ENCODE results near the gene PRKG1. TPM values are rescaled to one million over a fixed set of nuclear protein-coding genes. Genes with fewer than 3 reads are reported as not detected.

PRKG1 gene
- total RNA-seq, 1 experiment from 2014 or later, result 0.09 TPM

- ChIA-PET POLR2A (no interaction called here), CTCF (no interaction called here)
- no peaks in the 10 kb centered on the region for H3K4me1 Mint-ChIP-seq (ENCODE audit: low read depth, unreplicated experiment)
- no peak for DNase-seq
- H3K27me3 ChIP-seq (replicated peaks; ENCODE audit: control insufficient read depth, insufficient read depth, low read length), result no peaks in the 10 kb centered on the region
- no peaks in the 10 kb centered on the region for H3K9me3 Mint-ChIP-seq (ENCODE audit: unreplicated experiment)
- BruUV-seq (replicated peaks), result no TSS peak
- H3K27ac Mint-ChIP-seq (ENCODE audit: unreplicated experiment), result no peak overlapping the region
- TF ChIP-seq CTCF (IDR thresholded peaks at IDR 0.05; ENCODE audit: insufficient read depth in 1 of 2, low read depth in 1 of 2, low read length in 1 of 2, severe bottlenecking in 1 of 2, unreplicated experiment in 1 of 2), result no peak
- no peaks in the 10 kb centered on the region for H3K9me3 ChIP-seq
- no peak overlapping the region for H3K4me3 ChIP-seq (ENCODE audit: low read depth, low read length)
- H3K4me1 ChIP-seq, result no peaks in the 10 kb centered on the region
- intact Hi-C loops (cut with micrococcal nuclease; ENCODE audit: unreplicated experiment), result no loop called here
- H3K36me3 ChIP-seq (ENCODE audit: control insufficient read depth, insufficient read depth, low read length), result no peaks in the 10 kb centered on the region
- H3K27me3 Mint-ChIP-seq (ENCODE audit: insufficient read depth, unreplicated experiment), result no peaks in the 10 kb centered on the region
- no peaks in the 10 kb centered on the region for H3K36me3 Mint-ChIP-seq (ENCODE audit: insufficient read depth, unreplicated experiment)
- no peak overlapping the region for H3K4me3 Mint-ChIP-seq (ENCODE audit: unreplicated experiment)
These were observed 397.0 kb downstream of the PRKG1 start for GRCh38 chr10:51471271-51471670.

DNA sequence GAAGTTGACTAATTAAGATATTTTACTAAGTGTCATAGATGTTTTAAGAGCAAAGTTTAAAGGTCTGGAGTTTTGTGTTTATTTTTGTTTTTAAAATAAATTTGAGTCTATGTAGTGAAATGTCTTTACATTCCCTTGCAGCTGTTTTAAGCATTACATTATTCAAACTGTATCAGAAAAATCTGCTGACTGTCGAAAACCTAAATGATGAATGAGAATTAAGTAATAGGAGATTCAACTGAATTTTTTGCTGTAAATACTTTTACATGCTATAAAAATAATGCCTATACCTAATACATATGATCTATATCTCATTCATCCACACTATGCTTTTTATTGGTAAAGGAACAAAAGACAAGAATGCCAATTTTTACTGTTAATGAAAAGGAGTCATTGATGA lies 397.9 kb downstream of the PRKG1 start:
- Histone ChIP-seq H3K4me1 (no peaks in the 10 kb centered on the region), H3K4me3 (ENCODE audit: low read depth, low read length) (no peak overlapping the region), H3K27me3 (replicated peaks; ENCODE audit: control insufficient read depth, insufficient read depth, low read length) (no peaks in the 10 kb centered on the region), H3K36me3 (ENCODE audit: control insufficient read depth, insufficient read depth, low read length) (no peaks in the 10 kb centered on the region), H3K9me3 (no peaks in the 10 kb centered on the region)
- BruUV-seq (replicated peaks), result no TSS peak
- no peak for DNase-seq
- Mint-ChIP-seq H3K27ac (ENCODE audit: unreplicated experiment) (no peak overlapping the region), H3K9me3 (ENCODE audit: unreplicated experiment) (no peaks in the 10 kb centered on the region), H3K27me3 (ENCODE audit: insufficient read depth, unreplicated experiment) (peaks cover 2% of the 10 kb centered on the region), H3K36me3 (ENCODE audit: insufficient read depth, unreplicated experiment) (no peaks in the 10 kb centered on the region), H3K4me1 (ENCODE audit: low read depth, unreplicated experiment) (no peaks in the 10 kb centered on the region), H3K4me3 (ENCODE audit: unreplicated experiment) (no peak overlapping the region)
- TF ChIP-seq CTCF (IDR thresholded peaks at IDR 0.05; ENCODE audit: insufficient read depth in 1 of 2, low read depth in 1 of 2, low read length in 1 of 2, severe bottlenecking in 1 of 2, unreplicated experiment in 1 of 2), result no peak
- POLR2A ChIA-PET, result no interaction called here
- intact Hi-C loops (cut with micrococcal nuclease; ENCODE audit: unreplicated experiment), result no loop called here
- CTCF ChIA-PET, result no interaction called here

DNA sequence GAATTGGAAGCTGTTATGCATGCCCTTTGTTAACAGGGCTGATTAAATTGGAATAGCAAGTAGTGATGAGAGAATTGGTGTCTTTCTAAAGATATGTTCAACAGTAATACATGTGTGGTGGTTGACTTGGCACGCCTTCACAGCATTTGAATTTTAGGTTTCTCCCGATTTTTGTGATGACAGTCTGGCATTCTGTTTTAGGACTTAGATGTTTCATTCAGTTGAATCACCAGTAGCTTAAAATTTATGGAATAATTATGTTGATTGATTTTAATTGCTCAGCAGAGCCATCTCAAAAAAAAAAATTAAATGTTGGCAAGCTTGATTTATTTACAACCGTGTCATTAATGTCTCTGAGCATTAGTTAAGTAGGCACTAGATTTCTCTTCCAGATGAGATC lies 405.4 kb downstream of the PRKG1 start:
- no peak for DNase-seq
- no peaks in the 10 kb centered on the region for H3K4me1 ChIP-seq
- H3K4me1 Mint-ChIP-seq (ENCODE audit: low read depth, unreplicated experiment), result no peaks in the 10 kb centered on the region
- peaks cover 6% of the 10 kb centered on the region for H3K27me3 Mint-ChIP-seq (ENCODE audit: insufficient read depth, unreplicated experiment)
- H3K36me3 ChIP-seq (ENCODE audit: control insufficient read depth, insufficient read depth, low read length), result no peaks in the 10 kb centered on the region
- H3K9me3 ChIP-seq, result no peaks in the 10 kb centered on the region
- POLR2A ChIA-PET, result no interaction called here
- H3K4me3 Mint-ChIP-seq (ENCODE audit: unreplicated experiment), result no peak overlapping the region
- H3K27ac Mint-ChIP-seq (ENCODE audit: unreplicated experiment), result no peak overlapping the region
- no TSS peak for BruUV-seq (replicated peaks)
- no peak overlapping the region for H3K4me3 ChIP-seq (ENCODE audit: low read depth, low read length)
- H3K9me3 Mint-ChIP-seq (ENCODE audit: unreplicated experiment), result no peaks in the 10 kb centered on the region
- CTCF ChIA-PET, result no interaction called here
- intact Hi-C loops (cut with micrococcal nuclease; ENCODE audit: unreplicated experiment), result no loop called here
- H3K36me3 Mint-ChIP-seq (ENCODE audit: insufficient read depth, unreplicated experiment), result no peaks in the 10 kb centered on the region
- H3K27me3 ChIP-seq (replicated peaks; ENCODE audit: control insufficient read depth, insufficient read depth, low read length), result no peaks in the 10 kb centered on the region
- TF ChIP-seq CTCF (IDR thresholded peaks at IDR 0.05; ENCODE audit: insufficient read depth in 1 of 2, low read depth in 1 of 2, low read length in 1 of 2, severe bottlenecking in 1 of 2, unreplicated experiment in 1 of 2), result no peak

Measured in Caco-2 (cell line).